ENCODE data around the gene PTPRCAP.

The PTPRCAP gene

GRCh38 chr11:67416416-67417335, 20.8 kb downstream of the PTPRCAP start:
- Histone ChIP-seq H3K36me3 (ENCODE audit: insufficient read depth, low read length) (no peaks in the 10 kb centered on the region), H3K9ac (ENCODE audit: insufficient read length) (peak overlapping the region; percentile 61), H3K27ac (peak overlapping the region; percentile 73), H3K9me3 (ENCODE audit: low read depth, low read length) (no peaks in the 10 kb centered on the region), H3K4me3 (peak overlapping the region; percentile 50)
- TF ChIP-seq FOXP2 (optimal IDR thresholded peaks at IDR 0.05; ENCODE audit: control extremely low read depth, extremely low read length, insufficient read depth): peak; percentile 99
- TF ChIP-seq POLR2AphosphoS5 (IDR thresholded peaks at IDR 0.05; ENCODE audit: borderline replicate concordance, low read depth, low read length): no peak
- TF ChIP-seq EZH2 (IDR thresholded peaks at IDR 0.05): no peak
- DNase-seq (ENCODE audit: low read depth, low spot score): peak; percentile 52

GRCh38 chr11:67415501-67416304, 21.8 kb downstream of the PTPRCAP start, which contains the start of gene CARNS1:
Gene CARNS1, plus strand, starts transcription at chr11:67415678. Its CDS starts 522 bp downstream, at chr11:67416200.
- Histone ChIP-seq H3K9ac (ENCODE audit: insufficient read length) (no peak within 1 kb of the TSS), H3K4me3 (peak within 1 kb of the TSS; percentile 50), H3K36me3 (ENCODE audit: insufficient read depth, low read length) (no peaks in the 10 kb centered on the region), H3K9me3 (ENCODE audit: low read depth, low read length) (no peaks in the 10 kb centered on the region), H3K27ac (peak within 1 kb of the TSS; percentile 73)
- no peak for DNase-seq (ENCODE audit: low read depth, low spot score)
- no peak for TF ChIP-seq EZH2 (IDR thresholded peaks at IDR 0.05)
- TF ChIP-seq POLR2AphosphoS5 (IDR thresholded peaks at IDR 0.05; ENCODE audit: borderline replicate concordance, low read depth, low read length): no peak
- no peak for TF ChIP-seq FOXP2 (optimal IDR thresholded peaks at IDR 0.05; ENCODE audit: control extremely low read depth, extremely low read length, insufficient read depth)

- H3K9me3 ChIP-seq (ENCODE audit: low read depth, low read length): no peaks in the 10 kb centered on the region
- TF ChIP-seq EZH2 (IDR thresholded peaks at IDR 0.05) (no peak), FOXP2 (optimal IDR thresholded peaks at IDR 0.05; ENCODE audit: control extremely low read depth, extremely low read length, insufficient read depth) (no peak), POLR2AphosphoS5 (IDR thresholded peaks at IDR 0.05; ENCODE audit: borderline replicate concordance, low read depth, low read length) (no peak)
- H3K27ac ChIP-seq: no peak overlapping the region
- no peak overlapping the region for H3K4me3 ChIP-seq
- no peak overlapping the region for H3K9ac ChIP-seq (ENCODE audit: insufficient read length)
- H3K36me3 ChIP-seq (ENCODE audit: insufficient read depth, low read length): no peaks in the 10 kb centered on the region
- DNase-seq (ENCODE audit: low read depth, low spot score): no peak
These were observed 24.1 kb downstream of the PTPRCAP start for GRCh38 chr11:67413266-67413849.

DNA sequence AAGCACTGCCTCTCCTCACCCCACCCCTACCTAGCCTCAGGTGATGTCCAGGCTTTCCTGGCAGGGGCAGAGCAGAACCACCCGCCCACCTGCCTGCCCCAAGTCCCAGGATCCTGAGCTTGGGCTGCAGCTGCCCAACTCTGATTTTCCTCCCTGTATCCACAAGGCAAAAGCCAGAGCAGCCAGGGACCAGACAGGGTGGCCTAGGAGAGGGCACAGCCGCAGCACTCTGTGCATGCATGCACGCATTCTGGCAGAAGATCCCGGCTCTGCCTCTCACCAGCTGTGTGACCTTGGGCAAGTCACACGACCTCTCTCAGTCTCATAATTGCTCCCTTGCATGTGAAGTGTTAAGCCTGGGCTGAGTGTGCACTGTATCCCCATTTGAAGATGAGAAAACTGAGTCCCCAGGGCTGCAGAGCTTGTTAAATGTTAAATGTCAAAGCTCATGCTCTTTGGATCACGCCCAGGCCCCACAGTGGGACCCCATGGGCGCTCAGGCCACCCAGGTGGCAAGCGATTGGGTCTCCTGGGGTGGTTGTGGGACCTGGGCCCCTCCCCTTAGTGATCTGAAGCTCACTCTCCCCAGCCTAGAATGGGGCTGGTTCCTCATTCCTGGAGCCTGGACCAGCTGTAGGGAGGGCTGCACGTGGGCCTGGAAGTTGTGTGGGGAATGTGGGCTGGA, 24.8 kb downstream of the PTPRCAP start:
- no peaks in the 10 kb centered on the region for H3K36me3 ChIP-seq (ENCODE audit: insufficient read depth, low read length)
- H3K4me3 ChIP-seq: no peak overlapping the region
- no peak overlapping the region for H3K9ac ChIP-seq (ENCODE audit: insufficient read length)
- no peaks in the 10 kb centered on the region for H3K9me3 ChIP-seq (ENCODE audit: low read depth, low read length)
- no peak for DNase-seq (ENCODE audit: low read depth, low spot score)
- no peak for TF ChIP-seq POLR2AphosphoS5 (IDR thresholded peaks at IDR 0.05; ENCODE audit: borderline replicate concordance, low read depth, low read length)
- TF ChIP-seq EZH2 (IDR thresholded peaks at IDR 0.05): no peak
- no peak for TF ChIP-seq FOXP2 (optimal IDR thresholded peaks at IDR 0.05; ENCODE audit: control extremely low read depth, extremely low read length, insufficient read depth)
- H3K27ac ChIP-seq: no peak overlapping the region

DNA sequence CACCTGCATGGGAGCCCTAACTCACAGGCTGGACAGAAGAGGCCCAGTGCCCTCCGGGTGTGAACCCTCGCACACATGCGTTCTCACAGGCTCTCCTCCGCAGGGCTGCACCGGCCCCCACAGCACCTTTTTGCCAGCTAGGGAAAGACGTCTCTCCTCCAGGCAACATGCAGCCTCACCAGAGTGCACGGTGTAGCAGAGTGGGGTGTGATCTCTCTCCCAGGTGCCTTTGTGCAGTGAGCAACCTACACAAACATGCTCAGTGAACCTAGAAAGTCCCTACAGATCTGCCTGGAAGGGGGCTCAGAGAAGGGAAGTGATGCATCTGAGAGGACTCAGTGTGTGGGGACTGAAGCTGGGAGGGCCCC, 25.7 kb downstream of the PTPRCAP start:
- DNase-seq (ENCODE audit: low read depth, low spot score): no peak
- Histone ChIP-seq H3K4me3 (no peak overlapping the region), H3K27ac (no peak overlapping the region), H3K9ac (ENCODE audit: insufficient read length) (no peak overlapping the region), H3K9me3 (ENCODE audit: low read depth, low read length) (no peaks in the 10 kb centered on the region), H3K36me3 (ENCODE audit: insufficient read depth, low read length) (no peaks in the 10 kb centered on the region)
- no peak for TF ChIP-seq FOXP2 (optimal IDR thresholded peaks at IDR 0.05; ENCODE audit: control extremely low read depth, extremely low read length, insufficient read depth)
- TF ChIP-seq EZH2 (IDR thresholded peaks at IDR 0.05): no peak
- TF ChIP-seq POLR2AphosphoS5 (IDR thresholded peaks at IDR 0.05; ENCODE audit: borderline replicate concordance, low read depth, low read length): no peak

DNA sequence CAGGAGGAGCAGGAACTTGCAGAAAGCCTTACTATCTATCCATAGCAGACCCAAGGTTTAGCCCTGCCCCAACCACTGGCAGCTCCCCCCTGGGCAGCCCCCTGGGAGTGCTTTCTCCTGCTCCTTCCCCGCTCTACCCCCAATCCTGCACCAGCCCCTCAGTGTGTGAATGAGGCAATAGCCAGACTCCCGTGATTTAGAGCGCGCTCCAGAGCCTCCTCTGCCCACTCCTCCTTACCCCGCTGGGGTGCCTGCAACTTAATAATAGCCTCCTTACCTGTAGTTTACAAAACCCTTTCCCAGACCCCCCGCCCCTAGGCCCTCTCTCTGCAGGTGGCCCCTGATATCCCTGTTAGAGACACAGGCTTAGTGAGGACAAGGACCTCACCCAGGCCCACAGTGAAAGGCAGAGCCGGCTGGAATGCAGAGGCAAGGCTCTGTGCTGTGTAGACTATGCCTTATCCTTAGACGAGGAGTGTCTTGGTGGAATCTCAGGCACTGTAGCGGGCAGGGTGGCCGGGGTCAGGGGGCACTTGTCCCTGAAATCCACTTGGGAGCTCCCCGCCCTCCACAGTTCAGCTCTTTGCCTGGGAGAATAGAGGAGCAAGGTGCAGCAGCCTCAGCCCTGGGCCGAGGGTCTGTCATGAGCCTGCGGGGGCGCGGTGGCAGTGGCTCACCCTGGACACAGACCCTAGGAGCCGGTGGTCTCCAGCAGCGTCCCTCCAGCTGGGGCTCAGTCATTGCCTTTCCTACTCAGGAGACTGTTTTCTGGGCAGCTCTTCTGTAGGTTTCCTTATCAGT, 26.3 kb downstream of the PTPRCAP start:
- Histone ChIP-seq H3K4me3 (no peak overlapping the region), H3K9me3 (ENCODE audit: low read depth, low read length) (no peaks in the 10 kb centered on the region), H3K9ac (ENCODE audit: insufficient read length) (no peak overlapping the region), H3K27ac (no peak overlapping the region), H3K36me3 (ENCODE audit: insufficient read depth, low read length) (no peaks in the 10 kb centered on the region)
- DNase-seq (ENCODE audit: low read depth, low spot score): no peak
- no peak for TF ChIP-seq FOXP2 (optimal IDR thresholded peaks at IDR 0.05; ENCODE audit: control extremely low read depth, extremely low read length, insufficient read depth)
- no peak for TF ChIP-seq EZH2 (IDR thresholded peaks at IDR 0.05)
- TF ChIP-seq POLR2AphosphoS5 (IDR thresholded peaks at IDR 0.05; ENCODE audit: borderline replicate concordance, low read depth, low read length): 0 out of 2 replicates have a peak, but pooled peaks have one; percentile 3

DNA sequence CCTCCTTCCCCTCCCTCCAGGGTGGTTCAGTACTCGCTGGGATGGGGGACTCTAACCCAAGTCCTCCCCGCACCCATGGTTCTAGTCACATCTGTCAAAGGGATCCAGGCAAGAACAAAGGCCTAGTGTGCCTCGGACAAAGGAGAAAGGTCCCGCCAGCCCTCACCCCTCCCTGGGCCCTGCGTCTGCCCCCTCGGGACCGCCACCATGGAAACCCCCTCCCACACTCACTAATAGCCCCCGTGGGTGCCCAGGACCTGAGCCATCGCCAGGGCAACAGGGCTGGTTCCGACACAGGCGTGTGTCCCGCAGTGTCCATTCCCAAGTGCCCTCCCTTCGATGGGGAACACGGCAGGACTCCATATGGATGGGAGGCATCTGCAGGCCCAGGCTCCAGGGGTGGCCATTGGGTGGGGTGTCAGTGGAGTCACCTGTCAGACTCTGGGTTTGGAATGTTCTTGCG, 27.1 kb downstream of the PTPRCAP start:
- H3K4me3 ChIP-seq: no peak overlapping the region
- H3K9ac ChIP-seq (ENCODE audit: insufficient read length): no peak overlapping the region
- H3K27ac ChIP-seq: no peak overlapping the region
- DNase-seq (ENCODE audit: low read depth, low spot score): no peak
- no peaks in the 10 kb centered on the region for H3K36me3 ChIP-seq (ENCODE audit: insufficient read depth, low read length)
- TF ChIP-seq FOXP2 (optimal IDR thresholded peaks at IDR 0.05; ENCODE audit: control extremely low read depth, extremely low read length, insufficient read depth) (no peak), EZH2 (IDR thresholded peaks at IDR 0.05) (no peak), POLR2AphosphoS5 (IDR thresholded peaks at IDR 0.05; ENCODE audit: borderline replicate concordance, low read depth, low read length) (no peak)
- H3K9me3 ChIP-seq (ENCODE audit: low read depth, low read length): no peaks in the 10 kb centered on the region

Data from SK-N-MC (cell line).